Subcutaneous adipose tissue (tissue), 4 donors: ENCODE results near the gene SMAD4. TPM values are rescaled to one million over a fixed set of nuclear protein-coding genes. Genes with fewer than 3 reads are reported as not detected.

Source experiments
- CTCF ChIP-seq: fragments of 450-650 bp; IDR thresholded peaks from one replicate; pipeline ENCODE4 v1.5.1; 2016; ENCODE audit warnings: low read depth, mild to moderate bottlenecking, control low read depth, antibody characterized with exemption, moderate library complexity
- total RNA-seq, 4 donors: library from RNA; depleted of rRNA; stranded (reverse); fragments of >200 nt; gene quantifications; one replicate each; pipeline ENCODE4 v1.1.0, GENCODE V29; 2016

The SMAD4 gene
- total RNA-seq, 4 donors from 2014 or later, result 73.1 to 89.3 (median 86.6) TPM

GRCh38 chr18:51028201-51028805, 1.7 kb upstream of the SMAD4 start:
- TF ChIP-seq CTCF, result no peak

- no peak for TF ChIP-seq CTCF
These were observed 677 bp upstream of the SMAD4 start for GRCh38 chr18:51029378-51029693.

- no peak for TF ChIP-seq CTCF
These were observed 685 bp downstream of the SMAD4 start for GRCh38 chr18:51030537-51031258.

GRCh38 chr18:51032193-51032592, 2.2 kb downstream of the SMAD4 start:
- no peak for TF ChIP-seq CTCF

- TF ChIP-seq CTCF, result no peak
These were observed 7.2 kb downstream of the SMAD4 start for GRCh38 chr18:51037230-51037629.

GRCh38 chr18:51038110-51038509, 8.1 kb downstream of the SMAD4 start:
- TF ChIP-seq CTCF, result no peak

GRCh38 chr18:51039138-51040112, 9.4 kb downstream of the SMAD4 start:
- TF ChIP-seq CTCF, result no peak
